ENCODE measurements around the gene RAB30. TPM values are rescaled to one million over a fixed set of nuclear protein-coding genes. Genes with fewer than 3 reads are reported as not detected.
A peak's percentile ranks its signal among the peaks of the same experiment; 100 is the strongest.

The RAB30 gene
- total and polyA plus RNA-seq, 9 of the 15 experiments (the other 6 are each of a cell fraction or from before 2014, with no cell fraction given) = 0.29 to 1.3 (median 1.0) TPM

DNA sequence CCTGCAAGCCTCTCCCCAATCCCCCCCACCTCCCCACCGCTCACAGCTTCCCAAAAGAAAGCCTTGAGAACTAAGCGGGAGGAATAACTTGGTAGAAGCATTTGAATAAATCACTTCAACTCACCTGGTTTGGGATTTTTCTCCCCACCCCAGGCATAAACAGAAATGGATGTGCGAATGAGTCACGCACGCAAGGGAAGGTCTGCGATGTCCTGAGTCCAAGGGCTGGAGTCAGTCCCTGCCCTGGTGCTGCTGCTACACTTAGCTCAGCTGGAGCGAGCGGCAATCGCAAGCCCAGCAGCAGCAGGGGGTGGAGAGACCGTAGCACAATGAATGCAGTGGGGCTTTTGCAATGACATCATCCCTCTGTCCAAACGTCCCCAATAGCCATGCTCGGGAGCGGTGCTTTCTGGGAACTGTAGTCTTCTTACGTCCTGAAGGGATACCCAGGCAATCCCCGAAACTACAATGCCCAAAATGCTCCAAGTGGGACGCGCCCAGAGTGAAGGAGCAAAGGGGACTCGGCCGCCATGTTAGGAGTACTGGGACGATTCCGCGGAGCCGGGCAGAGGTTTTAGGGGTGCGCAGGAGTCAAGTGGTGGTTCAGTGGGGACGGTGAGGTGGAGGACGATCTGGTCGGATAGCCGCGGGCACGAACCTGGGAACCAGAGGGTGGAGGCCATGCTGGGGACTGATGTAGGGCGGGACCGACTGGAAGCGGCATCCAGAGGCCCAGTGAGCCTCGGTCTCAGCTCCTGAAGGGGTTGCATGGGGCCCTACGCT, at the start of gene RAB30 (continued):
- TF ChIP-seq, protein P1, sequence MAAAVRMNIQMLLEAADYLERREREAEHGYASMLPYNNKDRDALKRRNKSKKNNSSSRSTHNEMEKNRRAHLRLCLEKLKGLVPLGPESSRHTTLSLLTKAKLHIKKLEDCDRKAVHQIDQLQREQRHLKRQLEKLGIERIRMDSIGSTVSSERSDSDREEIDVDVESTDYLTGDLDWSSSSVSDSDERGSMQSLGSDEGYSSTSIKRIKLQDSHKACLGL (CRISPR knock-in tag; IDR thresholded peaks at IDR 0.05; ENCODE audit: borderline replicate concordance, poor library complexity, severe bottlenecking) = no peak
- TF ChIP-seq, protein P2, sequence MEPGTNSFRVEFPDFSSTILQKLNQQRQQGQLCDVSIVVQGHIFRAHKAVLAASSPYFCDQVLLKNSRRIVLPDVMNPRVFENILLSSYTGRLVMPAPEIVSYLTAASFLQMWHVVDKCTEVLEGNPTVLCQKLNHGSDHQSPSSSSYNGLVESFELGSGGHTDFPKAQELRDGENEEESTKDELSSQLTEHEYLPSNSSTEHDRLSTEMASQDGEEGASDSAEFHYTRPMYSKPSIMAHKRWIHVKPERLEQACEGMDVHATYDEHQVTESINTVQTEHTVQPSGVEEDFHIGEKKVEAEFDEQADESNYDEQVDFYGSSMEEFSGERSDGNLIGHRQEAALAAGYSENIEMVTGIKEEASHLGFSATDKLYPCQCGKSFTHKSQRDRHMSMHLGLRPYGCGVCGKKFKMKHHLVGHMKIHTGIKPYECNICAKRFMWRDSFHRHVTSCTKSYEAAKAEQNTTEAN (CRISPR knock-in tag; IDR thresholded peaks at IDR 0.05) = peak; percentile 62; the same call in 1 of the 2 replicates
- peak; percentile 53; the same call in 1 of the 2 replicates for TF ChIP-seq ZSCAN32 (CRISPR knock-in tag; IDR thresholded peaks at IDR 0.05)
- no peak; the same call in 1 of the 2 replicates for TF ChIP-seq GTF2F1 (IDR thresholded peaks at IDR 0.05; ENCODE audit: low read depth, low read length)
- TF ChIP-seq TBP (optimal IDR thresholded peaks at IDR 0.05; ENCODE audit: low read depth, low read length) = peak; percentile 84
- no peak for TF ChIP-seq LEF1 (IDR thresholded peaks at IDR 0.05)
- TF ChIP-seq KAT8 (IDR thresholded peaks at IDR 0.05; ENCODE audit: low read depth) = peak; percentile 89
- peak; percentile 89 for TF ChIP-seq RBBP5 (IDR thresholded peaks at IDR 0.05; ENCODE audit: borderline replicate concordance, insufficient read depth, low read length, poor library complexity, severe bottlenecking)
- TF ChIP-seq, protein P3, sequence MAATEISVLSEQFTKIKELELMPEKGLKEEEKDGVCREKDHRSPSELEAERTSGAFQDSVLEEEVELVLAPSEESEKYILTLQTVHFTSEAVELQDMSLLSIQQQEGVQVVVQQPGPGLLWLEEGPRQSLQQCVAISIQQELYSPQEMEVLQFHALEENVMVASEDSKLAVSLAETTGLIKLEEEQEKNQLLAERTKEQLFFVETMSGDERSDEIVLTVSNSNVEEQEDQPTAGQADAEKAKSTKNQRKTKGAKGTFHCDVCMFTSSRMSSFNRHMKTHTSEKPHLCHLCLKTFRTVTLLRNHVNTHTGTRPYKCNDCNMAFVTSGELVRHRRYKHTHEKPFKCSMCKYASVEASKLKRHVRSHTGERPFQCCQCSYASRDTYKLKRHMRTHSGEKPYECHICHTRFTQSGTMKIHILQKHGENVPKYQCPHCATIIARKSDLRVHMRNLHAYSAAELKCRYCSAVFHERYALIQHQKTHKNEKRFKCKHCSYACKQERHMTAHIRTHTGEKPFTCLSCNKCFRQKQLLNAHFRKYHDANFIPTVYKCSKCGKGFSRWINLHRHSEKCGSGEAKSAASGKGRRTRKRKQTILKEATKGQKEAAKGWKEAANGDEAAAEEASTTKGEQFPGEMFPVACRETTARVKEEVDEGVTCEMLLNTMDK (IDR thresholded peaks at IDR 0.05; ENCODE audit: borderline replicate concordance, insufficient read depth, low read depth, low read length, poor library complexity, severe bottlenecking) = no peak
- peak; percentile 82 for TF ChIP-seq TAF1 (IDR thresholded peaks at IDR 0.05; ENCODE audit: control insufficient read depth, extremely low read depth, insufficient read depth, low read length, severe bottlenecking)
- no peak for TF ChIP-seq CC2D1A (IDR thresholded peaks at IDR 0.05)
- peak; percentile 97 for TF ChIP-seq EP400 (IDR thresholded peaks at IDR 0.05)
- TF ChIP-seq ZNF707 (CRISPR knock-in tag; conservative IDR thresholded peaks at IDR 0.05) = no peak
- TF ChIP-seq SIX5 (IDR thresholded peaks at IDR 0.05; ENCODE audit: borderline replicate concordance in 1 of 2, insufficient read depth in 1 of 2, low read depth in 1 of 2, low read length in 2 of 2) = peak; percentile 88
- no peak for TF ChIP-seq POLR3A (IDR thresholded peaks at IDR 0.05; ENCODE audit: borderline replicate concordance, extremely low read depth, insufficient read depth, insufficient read length)
- 0 out of 2 replicates have a peak, but pooled peaks have one; percentile 67 for TF ChIP-seq ZNF175 (CRISPR knock-in tag; IDR thresholded peaks at IDR 0.05; ENCODE audit: low read depth)
- TF ChIP-seq ZKSCAN1 (IDR thresholded peaks at IDR 0.05; ENCODE audit: low read depth, low read length) = peak; percentile 53; the same call in 1 of the 2 replicates
- 0 out of 2 replicates have a peak, but pooled peaks have one; percentile 46 for TF ChIP-seq SMAD3 (CRISPR knock-in tag; conservative IDR thresholded peaks at IDR 0.05)
- TF ChIP-seq XRCC3 (IDR thresholded peaks at IDR 0.05) = no peak
- TF ChIP-seq, protein P4, sequence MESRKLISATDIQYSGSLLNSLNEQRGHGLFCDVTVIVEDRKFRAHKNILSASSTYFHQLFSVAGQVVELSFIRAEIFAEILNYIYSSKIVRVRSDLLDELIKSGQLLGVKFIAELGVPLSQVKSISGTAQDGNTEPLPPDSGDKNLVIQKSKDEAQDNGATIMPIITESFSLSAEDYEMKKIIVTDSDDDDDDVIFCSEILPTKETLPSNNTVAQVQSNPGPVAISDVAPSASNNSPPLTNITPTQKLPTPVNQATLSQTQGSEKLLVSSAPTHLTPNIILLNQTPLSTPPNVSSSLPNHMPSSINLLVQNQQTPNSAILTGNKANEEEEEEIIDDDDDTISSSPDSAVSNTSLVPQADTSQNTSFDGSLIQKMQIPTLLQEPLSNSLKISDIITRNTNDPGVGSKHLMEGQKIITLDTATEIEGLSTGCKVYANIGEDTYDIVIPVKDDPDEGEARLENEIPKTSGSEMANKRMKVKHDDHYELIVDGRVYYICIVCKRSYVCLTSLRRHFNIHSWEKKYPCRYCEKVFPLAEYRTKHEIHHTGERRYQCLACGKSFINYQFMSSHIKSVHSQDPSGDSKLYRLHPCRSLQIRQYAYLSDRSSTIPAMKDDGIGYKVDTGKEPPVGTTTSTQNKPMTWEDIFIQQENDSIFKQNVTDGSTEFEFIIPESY (CRISPR knock-in tag; IDR thresholded peaks at IDR 0.05) = peak; percentile 65
- TF ChIP-seq KLF1 (tag; IDR thresholded peaks at IDR 0.05) = peak; percentile 85
